Adrenal gland (tissue), 12 donors: ENCODE data around the gene PPME1. TPM values are rescaled to one million over a fixed set of nuclear protein-coding genes. Genes with fewer than 3 reads are reported as not detected.

Experiments
- DNase-seq, 7 donors: peaks; one replicate each; pipeline ENCODE4 v3.0.0-alpha.2; 2019 to 2020
- H3K27ac ChIP-seq, 5 donors: fragments of 200-600 bp; sonication (generic) in 4 of 5; 1 replicate in 3 of 5; 2 replicates in 2 of 5; pipeline versions ENCODE4 v1.5.1 to v1.8.0; 2016 to 2020; ENCODE audit warnings: mild to moderate bottlenecking in 1 of 5
- H3K27me3 ChIP-seq: fragments of 200-600 bp; 2 replicates; pipeline ENCODE4 v1.8.0; 2021
- H3K36me3 ChIP-seq, 2 donors: fragments of 200-600 bp; replicated peaks in 1 of 2; 1 replicate in 1 of 2; 2 replicates in 1 of 2; pipeline versions ENCODE4 v1.5.1 to v1.8.0; 2018 to 2022
- H3K4me1 ChIP-seq, 2 donors: fragments of 200-600 bp; replicated peaks in 1 of 2; 1 replicate in 1 of 2; 2 replicates in 1 of 2; pipeline versions ENCODE4 v1.5.1 to v1.8.0; 2018 to 2021
- H3K4me3 ChIP-seq, 4 donors: fragments of 200-600 bp; sonication (generic) in 3 of 4; one replicate each; pipeline ENCODE4 v1.5.1; 2016 to 2018
- H3K9me3 ChIP-seq, 3 donors: fragments of 200-600 bp; sonication (generic) in 1 of 3; replicated peaks in 1 of 3; 1 replicate in 2 of 3; 2 replicates in 1 of 3; pipeline versions ENCODE4 v1.5.1 to v1.8.0; 2016 to 2021
- POLR2A ChIP-seq, 2 donors: fragments of 450-650 bp; IDR thresholded peaks; one replicate each; pipeline ENCODE4 v1.6.1; 2017; ENCODE audit warnings: antibody characterized with exemption in 2 of 2, mild to moderate bottlenecking in 2 of 2, moderate library complexity in 1 of 2
- WGBS, 4 donors: extraction: QIAGEN DNeasy Blood & Tissue Kit in 2 of 4; methylation state at CpG; one replicate each; pipeline versions ENCODE4 v1.1.5 to v1.1.7; 2013 to 2017; 5-methylcytosine and 5-hydroxymethylcytosine counted together
- intact Hi-C, 2 donors: fragments of 100-400 bp; cut with DNase I; formaldehyde crosslinking; loops; one replicate each; pipeline versions ENCODE4 v1.14.1 to v1.15.0; 2022 to 2023
- polyA plus RNA-seq, 3 donors: library from polyadenylated mRNA; stranded (reverse); fragments of 200-250 nt in 2 of 3; fragments of 350-450 nt in 1 of 3; fragmentation: Illumina TruSeq in 1 of 3; extraction: RNeasy Lipid Tissue Mini Kit (QIAGEN cat#74804) in 1 of 3; gene quantifications; one replicate each; pipeline ENCODE4 v1.2.3, GENCODE V29; 2013 to 2014
- small RNA-seq, 2 donors: library from RNA; depleted of rRNA; stranded (forward); fragments of <200 nt; gene quantifications; one replicate each; pipeline ENCODE3, GENCODE V24; 2016
- total RNA-seq, 9 donors: library from RNA; depleted of rRNA in 4 of 9; stranded (reverse); fragments of >200 nt in 4 of 9; fragments of 120-200 nt in 1 of 9; fragmentation: NEBNext Ultra II Directional in 1 of 9; extraction: Animal tissue kit (Norgen Biotek cat#: 25700) in 1 of 9; gene quantifications; one replicate each; pipeline versions ENCODE4 v1.1.0 to v1.2.4, GENCODE V29; 2013 to 2023
- TF ChIP-seq, protein P1 (sequence below), 6 experiments: fragments of 450-650 bp in 4 of 6; fragments of 200-600 bp in 2 of 6; sonication (generic) in 1 of 6; IDR thresholded peaks; 1 replicate in 5 of 6; 2 replicates in 1 of 6; pipeline versions ENCODE4 v1.5.1 to v1.8.0; 2016 to 2021; ENCODE audit warnings: antibody characterized with exemption in 6 of 6, mild to moderate bottlenecking in 2 of 6, moderate library complexity in 1 of 6
- donor health status: healthy with polysubstance abuse.
- donor health status: Bipolar disorder and iron deficiency.
- donor health status: DM: yes; HTN: yes; CAD: no.
- donor health status: DM: no; HTN: no; CAD: no.
- donor health status: DM: no; HTN: no; CAD: no.
- donor health status: DM: yes; HTN: yes; CAD: no.

PPME1 gene
- total and polyA plus RNA-seq, 12 donors, result 29.6 to 71.6 (median 48.2) TPM

DNA sequence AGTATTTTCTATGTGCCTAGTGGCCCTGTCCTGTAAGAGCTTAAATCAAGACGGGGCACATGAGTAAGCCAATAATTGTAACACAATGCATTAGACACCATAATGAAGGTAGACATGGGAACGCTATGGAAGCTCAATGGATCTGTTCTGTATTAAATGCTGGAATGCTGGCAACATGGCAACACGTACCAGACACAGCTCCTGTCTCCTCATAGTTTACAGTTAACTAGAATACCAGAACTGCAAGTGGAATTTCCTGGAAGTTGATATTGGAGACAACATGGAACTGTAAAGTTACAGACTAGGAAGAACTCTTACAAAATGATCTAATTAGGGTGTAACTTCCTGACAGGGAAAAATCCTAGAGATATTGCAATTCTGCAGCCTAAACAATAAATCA, 127.9 kb downstream of the PPME1 start:
- intact Hi-C loops, result no loop called here
- no peak for DNase-seq
- H3K36me3 ChIP-seq, result no peaks in the 10 kb centered on the region
- H3K9me3 ChIP-seq, result no peaks in the 10 kb centered on the region
- H3K27ac ChIP-seq, result no peak overlapping the region
- WGBS, 4 donors, result 87 to 93% (median 92%) methylated on average over 3 of the region's 3 CpGs
- no peaks in the 10 kb centered on the region for H3K27me3 ChIP-seq
- H3K4me3 ChIP-seq, result no peak overlapping the region
- no peak for TF ChIP-seq POLR2A (IDR thresholded peaks at IDR 0.05)
- TF ChIP-seq, protein P1, sequence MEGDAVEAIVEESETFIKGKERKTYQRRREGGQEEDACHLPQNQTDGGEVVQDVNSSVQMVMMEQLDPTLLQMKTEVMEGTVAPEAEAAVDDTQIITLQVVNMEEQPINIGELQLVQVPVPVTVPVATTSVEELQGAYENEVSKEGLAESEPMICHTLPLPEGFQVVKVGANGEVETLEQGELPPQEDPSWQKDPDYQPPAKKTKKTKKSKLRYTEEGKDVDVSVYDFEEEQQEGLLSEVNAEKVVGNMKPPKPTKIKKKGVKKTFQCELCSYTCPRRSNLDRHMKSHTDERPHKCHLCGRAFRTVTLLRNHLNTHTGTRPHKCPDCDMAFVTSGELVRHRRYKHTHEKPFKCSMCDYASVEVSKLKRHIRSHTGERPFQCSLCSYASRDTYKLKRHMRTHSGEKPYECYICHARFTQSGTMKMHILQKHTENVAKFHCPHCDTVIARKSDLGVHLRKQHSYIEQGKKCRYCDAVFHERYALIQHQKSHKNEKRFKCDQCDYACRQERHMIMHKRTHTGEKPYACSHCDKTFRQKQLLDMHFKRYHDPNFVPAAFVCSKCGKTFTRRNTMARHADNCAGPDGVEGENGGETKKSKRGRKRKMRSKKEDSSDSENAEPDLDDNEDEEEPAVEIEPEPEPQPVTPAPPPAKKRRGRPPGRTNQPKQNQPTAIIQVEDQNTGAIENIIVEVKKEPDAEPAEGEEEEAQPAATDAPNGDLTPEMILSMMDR (IDR thresholded peaks at IDR 0.05), result no peak
- no peaks in the 10 kb centered on the region for H3K4me1 ChIP-seq

Small RNA genes within 50 kb of the gene (small RNA-seq; reads per million reads assigned to genes)
- 0 reads per million in 2 donors for gene AP002392.1
- gene RF00409, result 0 reads per million in 2 donors

Other genes with a start within 250 kb of the PPME1 start
- gene DNAJB13, start 220.3 kb upstream of the PPME1 start, total RNA-seq, result under 1 TPM in 5 of 9 donors, not detected in 4; 0.14 to 0.65 (median 0.57) TPM
- gene DNAJB13, start 220.3 kb upstream of the PPME1 start, polyA plus RNA-seq, result under 1 TPM; 0.16 to 0.34 (median 0.27) TPM
- 100 to 1,000 TPM in 1 of 9 donors, 10 to 100 TPM in 8; 12.4 to 117 (median 37.6) TPM for gene UCP2, start 188.4 kb upstream of the PPME1 start, total RNA-seq
- gene UCP2, start 188.4 kb upstream of the PPME1 start, polyA plus RNA-seq, result 10 to 100 TPM; 26.0 to 91.3 (median 44.2) TPM
- 1 to 10 TPM in 5 of 9 donors, under 1 TPM in 4; 0.36 to 4.0 (median 1.3) TPM for gene UCP3, start 162.2 kb upstream of the PPME1 start, total RNA-seq
- gene UCP3, start 162.2 kb upstream of the PPME1 start, polyA plus RNA-seq, result 1 to 10 TPM in 2 of 3 donors, under 1 TPM in 1; 0.53 to 6.3 (median 4.7) TPM
- 10 to 100 TPM; 15.4 to 42.8 (median 28.1) TPM for gene C2CD3, start 287 bp upstream of the PPME1 start, total RNA-seq
- gene C2CD3, start 287 bp upstream of the PPME1 start, polyA plus RNA-seq, result 10 to 100 TPM; 14.5 to 23.7 (median 21.7) TPM
- 1 to 10 TPM in 4 of 9 donors, under 1 TPM in 4, not detected in 1; 0.52 to 2.3 (median 0.96) TPM for gene P4HA3, start 140.4 kb downstream of the PPME1 start, total RNA-seq
- 1 to 10 TPM in 2 of 3 donors, under 1 TPM in 1; 0.93 to 2.9 (median 1.2) TPM for gene P4HA3, start 140.4 kb downstream of the PPME1 start, polyA plus RNA-seq
- gene PGM2L1, start 227.1 kb downstream of the PPME1 start, total RNA-seq, result 10 to 100 TPM in 2 of 9 donors, 1 to 10 TPM in 6, under 1 TPM in 1; 0.54 to 27.8 (median 2.8) TPM
- gene PGM2L1, start 227.1 kb downstream of the PPME1 start, polyA plus RNA-seq, result 1 to 10 TPM; 1.3 to 2.2 (median 2.0) TPM